HL-60 (cell line): ENCODE measurements around the gene CTSO.

Experiments used
- GABPA ChIP-seq: IDR thresholded peaks from 2 replicates; pipeline ENCODE4 v1.6.1; 2012; ENCODE audit warnings: low read depth
- POLR2AphosphoS5 ChIP-seq: IDR thresholded peaks from 2 replicates; pipeline ENCODE4 v1.6.1; 2012; ENCODE audit warnings: low read depth
- TF ChIP-seq, protein P1 (sequence below): IDR thresholded peaks from one replicate; pipeline ENCODE4 v1.5.1; 2011; ENCODE audit warnings: low read length, control low read depth, inconsistent platforms; ENCODE audit not compliant: insufficient read depth
- TF ChIP-seq, protein P2 (sequence below): IDR thresholded peaks from 2 replicates; pipeline ENCODE4 v1.6.1; 2012; ENCODE audit warnings: low read depth; ENCODE audit not compliant: insufficient replicate concordance

GRCh38 chr4:155889031-155889793, 64.5 kb downstream of the CTSO start:
- TF ChIP-seq, protein P1, sequence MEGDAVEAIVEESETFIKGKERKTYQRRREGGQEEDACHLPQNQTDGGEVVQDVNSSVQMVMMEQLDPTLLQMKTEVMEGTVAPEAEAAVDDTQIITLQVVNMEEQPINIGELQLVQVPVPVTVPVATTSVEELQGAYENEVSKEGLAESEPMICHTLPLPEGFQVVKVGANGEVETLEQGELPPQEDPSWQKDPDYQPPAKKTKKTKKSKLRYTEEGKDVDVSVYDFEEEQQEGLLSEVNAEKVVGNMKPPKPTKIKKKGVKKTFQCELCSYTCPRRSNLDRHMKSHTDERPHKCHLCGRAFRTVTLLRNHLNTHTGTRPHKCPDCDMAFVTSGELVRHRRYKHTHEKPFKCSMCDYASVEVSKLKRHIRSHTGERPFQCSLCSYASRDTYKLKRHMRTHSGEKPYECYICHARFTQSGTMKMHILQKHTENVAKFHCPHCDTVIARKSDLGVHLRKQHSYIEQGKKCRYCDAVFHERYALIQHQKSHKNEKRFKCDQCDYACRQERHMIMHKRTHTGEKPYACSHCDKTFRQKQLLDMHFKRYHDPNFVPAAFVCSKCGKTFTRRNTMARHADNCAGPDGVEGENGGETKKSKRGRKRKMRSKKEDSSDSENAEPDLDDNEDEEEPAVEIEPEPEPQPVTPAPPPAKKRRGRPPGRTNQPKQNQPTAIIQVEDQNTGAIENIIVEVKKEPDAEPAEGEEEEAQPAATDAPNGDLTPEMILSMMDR, result no peak
- TF ChIP-seq POLR2AphosphoS5, result no peak
- TF ChIP-seq, protein P2, sequence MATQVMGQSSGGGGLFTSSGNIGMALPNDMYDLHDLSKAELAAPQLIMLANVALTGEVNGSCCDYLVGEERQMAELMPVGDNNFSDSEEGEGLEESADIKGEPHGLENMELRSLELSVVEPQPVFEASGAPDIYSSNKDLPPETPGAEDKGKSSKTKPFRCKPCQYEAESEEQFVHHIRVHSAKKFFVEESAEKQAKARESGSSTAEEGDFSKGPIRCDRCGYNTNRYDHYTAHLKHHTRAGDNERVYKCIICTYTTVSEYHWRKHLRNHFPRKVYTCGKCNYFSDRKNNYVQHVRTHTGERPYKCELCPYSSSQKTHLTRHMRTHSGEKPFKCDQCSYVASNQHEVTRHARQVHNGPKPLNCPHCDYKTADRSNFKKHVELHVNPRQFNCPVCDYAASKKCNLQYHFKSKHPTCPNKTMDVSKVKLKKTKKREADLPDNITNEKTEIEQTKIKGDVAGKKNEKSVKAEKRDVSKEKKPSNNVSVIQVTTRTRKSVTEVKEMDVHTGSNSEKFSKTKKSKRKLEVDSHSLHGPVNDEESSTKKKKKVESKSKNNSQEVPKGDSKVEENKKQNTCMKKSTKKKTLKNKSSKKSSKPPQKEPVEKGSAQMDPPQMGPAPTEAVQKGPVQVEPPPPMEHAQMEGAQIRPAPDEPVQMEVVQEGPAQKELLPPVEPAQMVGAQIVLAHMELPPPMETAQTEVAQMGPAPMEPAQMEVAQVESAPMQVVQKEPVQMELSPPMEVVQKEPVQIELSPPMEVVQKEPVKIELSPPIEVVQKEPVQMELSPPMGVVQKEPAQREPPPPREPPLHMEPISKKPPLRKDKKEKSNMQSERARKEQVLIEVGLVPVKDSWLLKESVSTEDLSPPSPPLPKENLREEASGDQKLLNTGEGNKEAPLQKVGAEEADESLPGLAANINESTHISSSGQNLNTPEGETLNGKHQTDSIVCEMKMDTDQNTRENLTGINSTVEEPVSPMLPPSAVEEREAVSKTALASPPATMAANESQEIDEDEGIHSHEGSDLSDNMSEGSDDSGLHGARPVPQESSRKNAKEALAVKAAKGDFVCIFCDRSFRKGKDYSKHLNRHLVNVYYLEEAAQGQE, result no peak
- no peak for TF ChIP-seq GABPA
